Stimulated activated CD8-positive, alpha-beta memory T cell treated with anti-CD3 and anti-CD28 coated beads, Interleukin-7, amount 100 ng/mL, for 4 hours (primary cell): Measurements from ENCODE around the gene VAV3.
"Not testable (repeated sequence)": the region's sequence is repeated elsewhere in the genome, so short reads cannot be mapped to it uniquely, and the experiment has no call there.

Experiments
- DNase-seq, 2 donors: peaks; one replicate each; pipeline ENCODE4 v3.0.0-alpha.2; 2020; ENCODE audit warnings: low read depth in 2 of 2

Gene VAV3

DNA sequence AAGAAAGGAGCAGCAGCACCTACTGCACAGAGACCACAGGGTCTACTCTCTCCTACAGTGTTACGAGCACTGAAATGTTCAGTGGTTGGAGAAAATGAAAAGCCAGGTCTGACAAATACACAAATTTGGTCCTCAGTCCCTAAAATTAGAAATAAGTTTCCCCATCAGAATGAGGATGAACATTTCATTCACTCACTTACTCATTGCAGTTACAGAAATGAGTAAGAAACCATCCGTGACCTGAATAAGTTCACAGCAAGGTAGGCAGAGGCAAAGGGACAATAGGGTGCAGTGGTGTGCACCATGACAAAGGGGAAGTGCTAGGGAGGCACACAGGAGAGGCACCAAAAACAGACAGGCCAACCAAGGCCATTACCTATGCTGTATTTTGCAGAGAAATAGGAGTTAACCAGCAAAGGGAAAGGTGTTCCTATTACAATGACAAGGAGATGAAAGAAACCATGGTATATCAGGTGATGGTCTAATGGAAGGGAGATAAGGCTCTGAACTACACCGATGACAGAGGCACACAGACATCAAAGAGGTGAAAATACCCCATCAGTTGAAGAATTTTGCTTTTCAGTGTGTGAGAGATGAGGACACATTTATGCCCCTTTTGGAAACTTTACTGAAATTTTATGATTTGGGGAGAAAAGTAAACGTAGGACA lies 29.4 kb downstream of the VAV3 start:
- no peak for DNase-seq

GRCh38 chr1:107934578-107934977 lies 30.4 kb downstream of the VAV3 start:
- no peak for DNase-seq

DNA sequence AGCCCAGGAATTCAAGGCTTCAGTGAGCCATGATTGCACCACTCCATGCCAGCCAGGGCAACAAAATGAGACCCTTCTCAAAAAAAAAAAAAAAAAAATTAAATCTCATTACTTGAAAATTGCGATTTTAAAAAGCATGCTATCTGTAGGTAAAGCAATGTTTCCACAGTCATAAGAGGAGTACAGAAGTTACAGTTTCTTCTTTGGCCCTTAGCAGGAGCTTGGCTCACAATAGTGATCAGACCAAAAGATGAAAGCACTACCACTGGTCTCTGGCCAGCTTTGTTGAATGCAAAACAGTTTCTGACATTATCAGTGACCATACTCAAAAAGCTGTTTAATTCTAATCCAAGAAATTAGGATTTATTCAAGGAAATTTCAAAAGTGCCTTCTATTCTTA lies 31.2 kb downstream of the VAV3 start:
- DNase-seq: no peak

- no peak for DNase-seq
These were observed 34.7 kb downstream of the VAV3 start for GRCh38 chr1:107930292-107930691.

GRCh38 chr1:107927820-107928219 lies 37.2 kb downstream of the VAV3 start:
- DNase-seq: no peak

DNA sequence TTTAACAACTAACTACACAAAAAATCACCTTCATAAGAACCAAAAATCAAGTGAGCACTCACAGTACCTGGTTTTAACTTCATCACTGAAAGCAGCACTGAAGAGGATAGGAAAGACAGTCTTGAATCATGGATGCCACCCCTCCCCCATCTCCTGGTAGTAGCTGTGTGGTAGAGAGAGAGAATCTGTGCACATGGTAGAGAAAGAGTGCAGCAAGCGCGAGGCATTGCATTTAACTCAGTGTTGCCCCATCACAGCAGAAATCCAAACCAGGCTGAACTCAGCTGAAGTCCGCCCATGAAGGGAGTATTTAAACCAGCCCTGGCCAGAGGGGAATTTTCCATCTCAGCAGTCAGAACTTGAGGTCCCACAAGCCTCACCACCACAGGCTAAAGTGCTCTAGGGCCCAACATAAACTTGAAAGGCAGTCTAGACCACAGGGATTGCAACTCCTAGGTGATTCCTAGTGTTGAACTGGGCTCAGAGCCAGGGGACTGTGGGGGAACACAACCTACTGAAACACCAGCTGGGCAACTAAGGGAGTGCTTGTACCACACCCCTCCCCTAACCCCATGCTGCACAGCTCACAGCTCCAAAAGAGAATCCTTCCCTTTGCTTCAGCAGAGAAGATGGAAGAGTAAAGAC lies 38.4 kb downstream of the VAV3 start:
- DNase-seq: no peak

GRCh38 chr1:107925565-107925964 lies 39.4 kb downstream of the VAV3 start:
- DNase-seq: no peak

DNA sequence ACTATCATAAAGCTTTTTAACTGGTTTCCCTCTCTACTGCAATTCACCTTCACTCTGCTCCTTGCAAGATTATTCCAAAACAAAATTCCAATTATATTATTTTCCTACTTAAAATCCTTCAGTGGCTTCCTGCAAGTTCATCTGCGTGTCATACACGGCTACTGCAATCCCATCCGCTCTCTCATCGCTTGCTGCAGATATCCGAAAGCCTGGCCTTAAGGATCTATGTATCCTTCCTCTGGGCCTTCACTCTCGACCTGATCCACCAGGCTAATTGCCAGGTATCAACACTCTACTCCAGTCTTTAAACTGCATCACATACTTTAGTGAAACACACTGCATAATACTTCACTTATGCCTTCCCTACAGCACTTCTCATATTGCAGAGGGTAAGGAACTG lies 44.0 kb downstream of the VAV3 start:
- no peak for DNase-seq

DNA sequence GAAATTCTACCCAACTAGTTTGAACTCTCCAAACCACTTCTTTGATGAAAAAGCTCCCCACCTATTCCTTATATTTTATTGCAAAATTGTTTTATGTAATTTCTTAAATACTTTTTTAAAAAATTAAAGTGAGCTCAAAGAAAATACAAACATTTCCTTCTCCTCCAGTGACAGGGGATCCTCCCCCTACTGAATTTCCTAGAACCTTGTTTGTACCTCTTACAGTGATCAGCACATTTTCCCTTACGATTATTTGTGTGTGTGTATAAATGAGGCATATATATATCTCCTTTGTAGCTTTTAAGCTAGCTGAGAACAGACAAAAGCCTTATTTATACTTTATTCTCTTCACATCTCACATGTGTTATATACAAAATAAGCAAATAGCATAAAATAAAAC lies 44.4 kb downstream of the VAV3 start:
- DNase-seq: no peak

DNA sequence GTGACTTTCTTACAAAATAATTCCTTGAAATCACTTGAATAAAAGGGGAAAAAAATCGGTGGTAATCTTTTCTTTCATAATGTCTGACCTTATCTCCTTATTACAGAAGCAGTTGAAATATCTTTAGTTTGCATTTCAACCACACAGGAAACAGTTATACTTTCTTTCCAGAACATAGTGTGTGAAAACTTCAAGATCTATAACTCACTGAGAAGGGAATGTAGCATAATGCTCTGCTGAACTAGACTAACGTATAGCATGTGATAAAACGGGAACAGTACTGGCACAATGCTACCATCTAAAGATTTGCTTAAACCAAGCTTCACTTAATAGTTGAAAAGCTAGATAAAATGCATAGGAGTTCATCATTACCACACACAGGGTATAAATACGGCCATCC lies 45.0 kb downstream of the VAV3 start:
- DNase-seq: no peak

- DNase-seq: no peak
These were observed 50.7 kb downstream of the VAV3 start for GRCh38 chr1:107914119-107914765.

DNA sequence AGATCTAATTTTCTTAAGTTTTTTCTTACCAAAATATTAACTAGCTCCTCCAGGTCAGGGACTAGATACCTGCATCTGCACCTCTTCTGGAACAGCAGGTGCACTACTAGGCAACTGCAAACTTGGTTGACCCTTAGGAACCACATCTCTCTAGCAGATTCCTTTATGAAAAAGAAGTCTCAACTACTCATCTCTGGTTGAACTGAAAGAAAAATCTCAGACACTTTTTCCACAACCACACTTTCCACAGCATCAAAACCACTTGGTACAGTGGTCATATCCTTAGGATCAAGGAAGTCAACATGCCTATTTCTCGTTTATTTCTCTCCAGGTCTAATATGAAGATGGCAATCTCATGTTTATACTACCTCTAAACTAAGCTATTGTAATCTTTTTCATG lies 52.3 kb downstream of the VAV3 start:
- DNase-seq: no peak

DNA sequence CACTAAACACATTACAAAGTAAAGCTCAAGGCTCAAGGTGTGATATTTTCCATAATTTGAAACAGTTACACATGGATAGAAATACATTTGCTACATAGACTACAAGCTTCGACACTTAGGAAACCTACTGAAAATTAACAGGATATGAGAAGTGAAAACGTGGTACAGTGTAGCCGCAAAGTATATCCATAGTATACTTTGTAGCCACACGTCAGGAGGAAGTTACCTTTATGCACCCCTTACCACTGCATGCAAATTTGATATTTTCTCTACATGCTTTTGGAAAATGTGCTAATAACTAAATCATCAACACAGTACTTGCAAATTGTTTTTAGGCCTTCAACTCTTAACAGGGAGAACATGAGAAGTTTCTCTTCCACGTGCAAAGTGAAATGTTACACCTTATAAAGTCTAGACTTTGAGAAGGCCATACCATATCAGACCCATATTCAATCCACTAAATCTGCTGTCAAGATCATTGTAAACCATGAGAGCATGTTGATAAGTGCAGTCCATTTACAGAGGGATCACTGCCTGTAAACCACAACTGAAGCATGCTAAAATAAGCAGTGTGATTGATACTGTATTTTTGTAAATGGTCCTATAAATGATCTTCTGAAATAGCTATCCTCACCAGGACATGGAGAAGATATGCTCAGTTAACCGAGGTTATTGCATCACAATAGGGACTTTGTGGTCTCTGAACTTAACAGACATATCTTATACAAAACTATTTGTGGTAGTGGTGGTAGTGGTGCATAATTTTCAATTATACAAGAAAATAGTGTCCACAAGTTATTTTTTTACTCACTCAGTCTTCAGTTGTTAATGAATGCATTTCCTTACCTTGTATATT lies 64.7 kb downstream of the VAV3 start:
- no peak for DNase-seq

DNA sequence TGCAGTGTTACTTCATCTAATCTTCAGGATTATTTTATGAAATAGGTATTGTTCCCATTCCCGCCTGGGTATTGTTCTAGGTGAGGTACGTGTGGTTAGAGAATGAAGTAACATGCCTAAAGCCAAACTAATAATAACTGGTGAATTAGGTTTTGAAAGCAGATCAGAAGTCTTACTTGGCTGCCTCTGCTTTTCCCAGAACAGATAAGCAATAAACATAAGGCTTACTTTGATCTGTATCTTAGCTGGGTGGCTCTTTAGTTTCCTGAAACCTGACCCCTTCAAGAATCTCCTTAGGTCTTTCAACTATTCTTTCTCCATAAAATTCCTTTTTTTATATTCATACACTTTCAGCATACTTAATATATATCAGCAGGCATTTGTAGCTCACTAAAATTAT lies 65.3 kb downstream of the VAV3 start:
- DNase-seq: no peak

DNA sequence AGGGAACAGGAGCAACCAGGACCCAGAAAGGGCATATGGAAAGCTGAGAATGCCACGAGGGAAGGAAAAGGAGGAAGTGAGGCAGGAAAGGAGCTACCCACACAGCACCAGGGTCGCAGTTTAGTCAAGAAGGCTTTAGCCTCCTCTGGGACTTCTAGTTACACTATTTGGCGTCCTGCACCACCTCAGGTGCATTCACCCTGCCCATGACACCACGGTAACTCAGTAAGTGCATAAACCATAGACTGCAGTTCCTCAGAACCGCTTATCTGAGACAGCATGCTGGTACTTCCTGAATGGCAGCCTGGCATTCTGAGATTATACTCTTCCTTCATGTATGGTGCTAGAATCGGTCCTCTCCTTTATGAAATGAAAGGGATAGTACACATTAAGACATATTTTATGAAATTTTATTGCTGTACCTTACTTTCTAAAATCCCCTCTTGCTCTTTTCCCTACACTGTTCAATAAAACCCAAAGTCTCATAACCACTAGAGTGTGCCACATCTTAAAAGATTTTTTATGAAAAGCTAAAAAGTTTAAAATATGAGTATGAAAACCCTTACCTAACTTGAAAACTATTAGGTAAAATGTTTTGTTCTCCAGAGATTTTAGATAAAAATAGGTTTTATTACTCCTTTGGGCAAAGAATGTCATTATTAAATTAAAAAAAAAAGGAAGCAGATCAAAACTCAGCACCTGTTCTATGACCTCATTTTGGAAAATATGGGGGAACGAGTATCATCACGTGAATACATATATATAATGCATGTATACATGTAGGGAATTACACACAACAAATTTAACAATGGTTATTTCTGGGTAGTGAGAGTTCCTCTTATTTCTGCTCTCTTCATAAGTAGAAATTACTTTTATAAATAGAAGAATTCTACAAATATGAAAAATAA lies 67.3 kb downstream of the VAV3 start:
- peak in 1 of 2 donors; percentile 7 for DNase-seq

- DNase-seq: no peak
These were observed 68.0 kb downstream of the VAV3 start for GRCh38 chr1:107896936-107897335.

DNA sequence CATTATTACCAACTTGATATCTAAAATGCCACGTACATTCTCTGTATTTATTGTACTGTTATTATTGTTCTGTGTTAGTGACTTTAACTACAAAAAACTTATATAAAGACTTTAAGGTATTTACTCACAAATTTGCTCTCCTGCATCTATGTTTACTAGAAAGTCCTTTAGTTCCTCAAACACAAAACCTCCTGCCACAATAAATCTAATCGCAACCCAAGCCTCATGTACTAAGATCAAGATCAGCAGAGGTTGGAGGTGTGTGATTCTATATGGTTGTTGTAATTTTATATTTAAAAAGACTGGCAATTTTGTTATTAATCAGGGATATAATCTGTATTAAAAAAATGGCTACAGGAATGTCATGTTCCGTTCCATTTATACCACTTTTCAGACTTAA lies 68.6 kb downstream of the VAV3 start:
- no peak for DNase-seq

GRCh38 chr1:107895403-107896191 lies 69.4 kb downstream of the VAV3 start:
- DNase-seq: no peak

GRCh38 chr1:107894605-107895004 lies 70.4 kb downstream of the VAV3 start:
- DNase-seq: no peak

GRCh38 chr1:107893350-107893749 lies 71.6 kb downstream of the VAV3 start:
- DNase-seq: not testable (repeated sequence)
